ENCODE measurements around the gene PORCN. TPM values are rescaled to one million over a fixed set of nuclear protein-coding genes. Genes with fewer than 3 reads are reported as not detected.
A peak's percentile ranks its signal among the peaks of the same experiment; 100 is the strongest.

The PORCN gene
- total and polyA plus RNA-seq, 2 of the 4 experiments (the other 2 are of a cell fraction) = 4.1 to 10.1 TPM

GRCh38 chrX:48461830-48462229 lies 47.0 kb upstream of the PORCN start:
- dilution Hi-C loops (cut with HindIII; ENCODE audit: low sequenced_read_pairs, unreplicated experiment) (no loop called here), in situ Hi-C loops (cut with MboI; ENCODE audit: low sequenced_read_pairs) (no loop called here), intact Hi-C loops (cut with micrococcal nuclease) (no loop called here)
- CTCF ChIA-PET = no interaction called here
- Histone ChIP-seq H4K8ac (ENCODE audit: low read depth in 2 of 2, low read length in 2 of 2) (no peak overlapping the region), H3K14ac (replicated peaks; ENCODE audit: low read depth, low read length) (no peak overlapping the region), H3K27ac (ENCODE audit: insufficient read depth, low read length) (no peak overlapping the region), H2AFZ (replicated peaks; ENCODE audit: low read length, poor library complexity) (no peak overlapping the region), H2BK5ac (ENCODE audit: low read depth, low read length, poor library complexity, severe bottlenecking) (no peak overlapping the region), H3K27me3 (ENCODE audit: control insufficient read depth, insufficient read depth, low read length) (no peaks in the 10 kb centered on the region), H3K18ac (ENCODE audit: low read depth, low read length) (no peak overlapping the region), H3K9me3 (ENCODE audit: control insufficient read depth, insufficient read depth, low read length) (peaks cover 2% of the 10 kb centered on the region; the same call in 1 of the 2 replicates), H3K23ac (ENCODE audit: low read depth, low read length) (no peak overlapping the region), H4K91ac (ENCODE audit: insufficient read depth, low read depth, low read length) (no peak overlapping the region), H3K4me2 (ENCODE audit: low read depth, low read length) (no peak overlapping the region), H3K4ac (ENCODE audit: low read depth, low read length) (no peak overlapping the region), H2AK9ac (replicated peaks; ENCODE audit: low read depth, low read length, poor library complexity) (no peak overlapping the region), H2AK5ac (ENCODE audit: low read depth, low read length) (no peak overlapping the region), H4K5ac (ENCODE audit: low read depth, low read length) (no peak overlapping the region), H3K9me1 (ENCODE audit: insufficient read depth, low read length) (peaks cover 5% of the 10 kb centered on the region; the same call in 1 of the 2 replicates), H3K36me3 (ENCODE audit: control insufficient read depth, insufficient read depth, low read length) (no peaks in the 10 kb centered on the region), H3K4me1 (ENCODE audit: control insufficient read depth, insufficient read depth, low read length) (peaks cover 5% of the 10 kb centered on the region; the same call in 1 of the 2 replicates), H3K9ac (ENCODE audit: low read depth, low read length) (no peak overlapping the region), H3K79me1 (ENCODE audit: low read depth in 1 of 2, low read length in 2 of 2) (no peaks in the 10 kb centered on the region), H2BK15ac (ENCODE audit: low read depth, low read length) (no peak overlapping the region), H2BK120ac (ENCODE audit: low read depth, low read length) (no peak overlapping the region), H4K20me1 (ENCODE audit: insufficient read depth, low read length) (no peaks in the 10 kb centered on the region), H3K56ac (ENCODE audit: extremely low read depth, insufficient read depth, low read length) (no peak overlapping the region), H3K4me3 (ENCODE audit: insufficient read depth, low read depth, low read length) (no peak overlapping the region), H2BK20ac (ENCODE audit: low read depth, low read length) (no peak overlapping the region)
- BruUV-seq (replicated peaks) = no TSS peak
- WGBS, 2 experiments (ENCODE audit: extremely low coverage in 2 of 2, insufficient read length in 1 of 2) = 89% methylated on average over 3 of the region's 6 CpGs; no CpG with 5 or more reads in 1 of the 2 experiments
- DNase-seq (peak; percentile 12), ATAC-seq (ENCODE audit: low read depth) (no peak)
- POLR2A ChIA-PET (ENCODE audit: unreplicated experiment) = no interaction called here
- no peak for TF ChIP-seq POLR2A (IDR thresholded peaks at IDR 0.05; ENCODE audit: low read depth, low read length)
- peak; percentile 36; the same call in 1 of the 2 replicates for TF ChIP-seq CEBPB (IDR thresholded peaks at IDR 0.05; ENCODE audit: low read depth, low read length)
